Measurements from ENCODE around the gene UQCRFS1.

UQCRFS1 gene

DNA sequence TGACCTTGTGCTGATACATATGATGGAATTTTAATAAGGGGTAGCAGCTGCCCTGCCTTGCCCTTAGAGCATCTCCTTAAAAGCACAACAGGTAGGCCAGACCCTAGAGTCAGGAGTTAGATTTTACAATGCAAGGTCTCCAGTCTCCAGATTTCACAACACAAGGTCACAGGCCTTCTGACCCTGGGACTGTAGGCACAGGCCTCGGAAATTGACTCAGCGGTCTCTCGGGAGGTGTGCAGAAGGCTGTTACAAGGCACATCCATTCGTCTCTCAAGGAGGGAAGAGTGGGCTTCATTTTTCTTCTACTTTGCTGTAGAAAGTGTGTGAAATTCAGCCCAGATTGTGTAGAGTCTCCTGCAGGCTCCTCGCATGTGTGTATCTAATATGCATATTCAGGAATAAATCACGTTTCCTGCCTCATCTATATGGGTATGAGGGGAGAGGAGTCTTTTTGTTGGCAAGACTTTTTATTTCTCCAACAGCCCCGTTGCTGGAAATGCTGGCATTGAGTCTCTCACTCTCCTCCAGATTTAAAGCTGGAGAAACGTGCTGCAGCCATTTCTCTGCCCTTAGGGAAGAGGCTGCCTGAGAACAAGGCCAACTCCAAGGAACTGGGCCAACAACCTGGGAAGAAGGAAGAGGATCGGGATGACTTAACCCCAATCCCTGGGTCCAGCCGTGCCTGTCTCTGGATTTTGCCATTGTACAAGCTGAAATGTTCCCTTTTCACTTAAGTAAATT lies 24.5 kb downstream of the UQCRFS1 start:
- no peak overlapping the region for H3K4me3 ChIP-seq (ENCODE audit: control insufficient read depth, low read depth, low read length)
- TF ChIP-seq, protein P1, sequence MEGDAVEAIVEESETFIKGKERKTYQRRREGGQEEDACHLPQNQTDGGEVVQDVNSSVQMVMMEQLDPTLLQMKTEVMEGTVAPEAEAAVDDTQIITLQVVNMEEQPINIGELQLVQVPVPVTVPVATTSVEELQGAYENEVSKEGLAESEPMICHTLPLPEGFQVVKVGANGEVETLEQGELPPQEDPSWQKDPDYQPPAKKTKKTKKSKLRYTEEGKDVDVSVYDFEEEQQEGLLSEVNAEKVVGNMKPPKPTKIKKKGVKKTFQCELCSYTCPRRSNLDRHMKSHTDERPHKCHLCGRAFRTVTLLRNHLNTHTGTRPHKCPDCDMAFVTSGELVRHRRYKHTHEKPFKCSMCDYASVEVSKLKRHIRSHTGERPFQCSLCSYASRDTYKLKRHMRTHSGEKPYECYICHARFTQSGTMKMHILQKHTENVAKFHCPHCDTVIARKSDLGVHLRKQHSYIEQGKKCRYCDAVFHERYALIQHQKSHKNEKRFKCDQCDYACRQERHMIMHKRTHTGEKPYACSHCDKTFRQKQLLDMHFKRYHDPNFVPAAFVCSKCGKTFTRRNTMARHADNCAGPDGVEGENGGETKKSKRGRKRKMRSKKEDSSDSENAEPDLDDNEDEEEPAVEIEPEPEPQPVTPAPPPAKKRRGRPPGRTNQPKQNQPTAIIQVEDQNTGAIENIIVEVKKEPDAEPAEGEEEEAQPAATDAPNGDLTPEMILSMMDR (IDR thresholded peaks at IDR 0.05; ENCODE audit: control insufficient read depth, insufficient read depth, low read depth, low read length, missing control alignments) = no peak
- DNase-seq (ENCODE audit: low read depth) = no peak

DNA sequence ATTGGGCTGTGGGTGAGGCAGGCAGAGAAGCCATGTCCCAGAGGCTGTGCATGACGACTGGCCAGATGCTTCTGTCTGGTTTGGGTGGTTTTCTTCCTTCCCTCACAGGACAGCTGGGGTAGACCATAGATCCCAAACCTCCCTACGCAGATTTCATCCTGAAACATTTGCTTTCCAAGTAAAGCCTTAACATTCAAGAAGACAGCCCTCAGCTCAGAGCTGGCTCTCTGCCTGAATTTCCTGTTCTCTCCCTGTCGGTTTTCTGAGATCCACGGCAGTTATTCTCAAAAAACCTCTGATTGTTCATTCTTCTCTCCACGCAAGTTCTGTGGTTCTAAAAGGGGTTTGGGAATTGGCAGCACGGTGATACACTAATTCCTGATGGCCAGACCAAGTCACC lies 25.3 kb downstream of the UQCRFS1 start:
- TF ChIP-seq, protein P1 (IDR thresholded peaks at IDR 0.05; ENCODE audit: control insufficient read depth, insufficient read depth, low read depth, low read length, missing control alignments) = no peak
- DNase-seq (ENCODE audit: low read depth) = no peak
- H3K4me3 ChIP-seq (ENCODE audit: control insufficient read depth, low read depth, low read length) = no peak overlapping the region

DNA sequence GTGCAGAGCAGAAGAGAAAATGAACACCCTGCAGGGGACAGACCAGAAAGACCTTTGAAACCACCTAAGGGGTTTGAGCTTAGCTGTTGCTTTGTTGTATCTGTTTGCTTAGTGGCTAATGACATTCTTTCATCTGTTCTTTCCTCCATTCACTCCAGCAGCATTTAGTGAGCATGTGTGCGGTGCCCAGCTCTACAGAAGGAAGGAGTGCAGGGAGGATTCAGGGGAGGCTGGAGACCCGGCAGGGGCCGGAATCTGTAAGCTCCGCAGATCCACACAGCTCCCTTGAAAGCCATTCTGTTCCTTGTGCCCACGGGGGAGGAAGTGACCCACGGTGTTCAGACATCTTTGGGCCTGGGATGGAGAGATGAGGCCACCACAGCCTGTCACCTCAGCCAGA lies 27.5 kb downstream of the UQCRFS1 start:
- TF ChIP-seq, protein P1 (IDR thresholded peaks at IDR 0.05; ENCODE audit: control insufficient read depth, insufficient read depth, low read depth, low read length, missing control alignments) = no peak
- no peak for DNase-seq (ENCODE audit: low read depth)
- no peak overlapping the region for H3K4me3 ChIP-seq (ENCODE audit: control insufficient read depth, low read depth, low read length)

DNA sequence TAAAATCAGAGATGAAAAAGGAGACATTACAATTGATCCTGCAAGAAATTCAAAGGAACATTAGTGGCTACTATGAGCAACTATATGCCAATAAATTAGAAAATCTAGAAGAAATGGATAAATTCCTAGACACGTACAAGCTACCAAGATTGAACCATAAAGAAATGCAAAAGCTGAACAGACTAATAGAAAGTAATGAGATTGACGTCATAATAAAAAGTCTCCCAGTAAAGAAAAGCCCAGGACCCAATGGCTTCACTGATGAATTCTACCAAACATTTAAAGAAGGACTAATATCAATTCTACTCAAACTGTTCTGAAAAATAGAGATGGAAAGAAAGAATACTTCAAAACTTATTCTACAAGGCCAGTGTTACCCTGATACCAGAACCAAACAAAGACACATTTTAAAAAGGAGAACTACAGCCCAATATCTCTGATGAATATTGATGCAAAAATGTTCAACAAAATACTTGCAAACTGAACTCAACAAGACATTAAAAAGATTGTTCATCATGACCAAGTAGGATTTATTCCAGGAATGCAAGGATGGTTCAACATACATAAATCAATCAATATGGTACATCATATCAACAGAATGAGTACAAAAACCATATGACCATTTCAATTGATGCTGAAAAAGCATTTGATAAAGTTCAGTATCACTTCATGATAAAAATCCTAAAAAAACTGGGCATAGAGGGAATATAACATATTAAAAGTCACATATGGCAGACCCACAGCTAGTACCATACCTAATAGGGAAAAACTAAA lies 35.8 kb downstream of the UQCRFS1 start:
- H3K4me3 ChIP-seq (ENCODE audit: control insufficient read depth, low read depth, low read length) = no peak overlapping the region
- DNase-seq (ENCODE audit: low read depth) = no peak
- TF ChIP-seq, protein P1 (IDR thresholded peaks at IDR 0.05; ENCODE audit: control insufficient read depth, insufficient read depth, low read depth, low read length, missing control alignments) = no peak

DNA sequence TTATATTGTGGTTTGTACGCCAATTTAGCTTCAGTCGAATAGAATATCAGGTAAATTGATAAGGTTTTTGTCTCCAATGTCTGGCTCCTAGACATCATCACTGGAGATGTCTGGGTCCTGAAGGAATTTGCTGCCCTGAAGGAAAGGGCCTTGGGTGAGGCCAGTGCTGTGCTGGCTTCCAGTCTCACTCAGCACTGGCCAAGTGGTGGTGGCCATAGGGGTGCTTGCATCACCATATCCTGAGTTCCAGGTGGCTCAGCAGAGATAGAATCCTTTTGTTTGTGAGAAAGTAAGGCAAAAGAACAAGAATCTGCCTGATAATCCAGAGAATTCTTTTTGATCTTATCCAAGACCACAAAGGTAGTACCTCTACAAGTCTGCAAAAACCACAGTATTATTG lies 39.1 kb downstream of the UQCRFS1 start:
- DNase-seq (ENCODE audit: low read depth) = no peak
- TF ChIP-seq, protein P1 (IDR thresholded peaks at IDR 0.05; ENCODE audit: control insufficient read depth, insufficient read depth, low read depth, low read length, missing control alignments) = no peak
- no peak overlapping the region for H3K4me3 ChIP-seq (ENCODE audit: control insufficient read depth, low read depth, low read length)

DNA sequence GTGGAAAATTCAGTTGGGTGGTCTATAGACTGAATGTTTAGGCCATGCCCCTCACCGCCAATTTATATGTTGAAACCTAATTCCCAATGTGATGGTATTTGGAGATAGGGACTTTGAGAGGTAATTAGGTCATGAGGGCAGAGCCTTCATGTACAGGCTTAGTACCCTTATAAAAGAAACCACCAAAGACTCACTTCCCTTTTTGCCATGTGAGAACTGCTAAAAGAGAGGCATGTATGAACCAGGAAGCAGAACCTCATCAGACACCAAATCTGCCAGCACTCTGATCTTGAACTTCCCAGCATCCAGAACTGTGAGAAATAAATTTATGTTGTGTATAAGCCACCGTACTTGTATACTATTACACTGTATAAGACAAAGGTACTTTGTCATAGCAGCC lies 40.6 kb downstream of the UQCRFS1 start:
- no peak overlapping the region for H3K4me3 ChIP-seq (ENCODE audit: control insufficient read depth, low read depth, low read length)
- no peak for DNase-seq (ENCODE audit: low read depth)

More for the DNA sequence above, 40.6 kb downstream of the UQCRFS1 start:
- TF ChIP-seq, protein P1 (IDR thresholded peaks at IDR 0.05; ENCODE audit: control insufficient read depth, insufficient read depth, low read depth, low read length, missing control alignments) = no peak

Data from AG09309 (cell line).